Activated B cell treated with CpG ODN at 0.5 μM for 24 hours (primary cell): ENCODE measurements around the gene SDC1. TPM values are rescaled to one million over a fixed set of nuclear protein-coding genes. Genes with fewer than 3 reads are reported as not detected.
"Not testable (repeated sequence)": the region's sequence is repeated elsewhere in the genome, so short reads cannot be mapped to it uniquely, and the experiment has no call there.

Source experiments
- ATAC-seq: fragments of 200-7000 bp; cut with Tn5 transposase; one replicate; pipeline ENCODE4 v1.10.0; 2021; ENCODE audit warnings: low read depth, mild to moderate bottlenecking, moderate library complexity
- CTCF ChIA-PET: fragments of 350-600 bp; sonication (Branson Sonifier 250); formaldehyde crosslinking; loops from one replicate; lab custom pipeline; 2021; ENCODE audit warnings: antibody characterized with exemption; lab: Charles Lee
- POLR2A ChIA-PET: fragments of 350-600 bp; sonication (Branson Sonifier 250); formaldehyde crosslinking; loops from one replicate; lab custom pipeline; 2021; ENCODE audit warnings: antibody characterized with exemption; lab: Charles Lee
- DNase-seq: peaks from one replicate; pipeline ENCODE4 v3.0.0; 2022
- H3K27ac Mint-ChIP-seq: one replicate; pipeline ENCODE4 v1.8.0; 2020; ENCODE audit warnings: mixed read lengths
- H3K27me3 Mint-ChIP-seq: one replicate; pipeline ENCODE4 v1.8.0; 2021; ENCODE audit warnings: mixed read lengths
- H3K36me3 Mint-ChIP-seq: one replicate; pipeline ENCODE4 v1.8.0; 2021; ENCODE audit warnings: low read depth, mixed read lengths
- H3K4me1 Mint-ChIP-seq: one replicate; pipeline ENCODE4 v1.8.0; 2021; ENCODE audit warnings: mixed read lengths
- H3K4me3 Mint-ChIP-seq: one replicate; pipeline ENCODE4 v1.8.0; 2020; ENCODE audit warnings: mild to moderate bottlenecking, mixed read lengths
- H3K9me3 Mint-ChIP-seq: one replicate; pipeline ENCODE4 v1.8.0; 2020; ENCODE audit warnings: mixed read lengths
- CTCF ChIP-seq: fragments of 200-600 bp; IDR thresholded peaks from one replicate; pipeline ENCODE4 v1.8.0; 2022; ENCODE audit warnings: antibody characterized with exemption, mild to moderate bottlenecking
- intact Hi-C: fragments of 100-400 bp; cut with micrococcal nuclease; formaldehyde crosslinking; loops from one replicate; pipeline ENCODE4 v1.15.1; 2024
- total RNA-seq: library from RNA; stranded (reverse); gene quantifications from 2 replicates; pipeline ENCODE4 v1.2.3, GENCODE V29; 2022

The SDC1 gene
- total RNA-seq, 1 donor from 2014 or later: not detected

- no peak overlapping the region for H3K4me3 Mint-ChIP-seq
- TF ChIP-seq CTCF: no peak
- ChIA-PET POLR2A (no interaction called here), CTCF (no interaction called here)
- H3K27ac Mint-ChIP-seq: no peak overlapping the region
- peaks cover 69% of the 10 kb centered on the region for H3K36me3 Mint-ChIP-seq
- no peak for DNase-seq
- ATAC-seq: no peak
- H3K27me3 Mint-ChIP-seq: no peaks in the 10 kb centered on the region
- H3K4me1 Mint-ChIP-seq: no peaks in the 10 kb centered on the region
- intact Hi-C loops: no loop called here
- H3K9me3 Mint-ChIP-seq: no peaks in the 10 kb centered on the region
Observed at GRCh38 chr2:20257411-20257810, 32.5 kb upstream of the SDC1 start.

GRCh38 chr2:20254731-20255130 is 29.8 kb upstream of the SDC1 start:
- H3K4me3 Mint-ChIP-seq: no peak overlapping the region
- POLR2A ChIA-PET: no interaction called here
- CTCF ChIA-PET: no interaction called here
- peaks cover 77% of the 10 kb centered on the region for H3K36me3 Mint-ChIP-seq
- no peaks in the 10 kb centered on the region for H3K27me3 Mint-ChIP-seq
- ATAC-seq (no peak), DNase-seq (no peak)
- TF ChIP-seq CTCF: no peak
- no peaks in the 10 kb centered on the region for H3K9me3 Mint-ChIP-seq
- intact Hi-C loops: no loop called here
- no peaks in the 10 kb centered on the region for H3K4me1 Mint-ChIP-seq
- no peak overlapping the region for H3K27ac Mint-ChIP-seq

GRCh38 chr2:20250436-20250835 is 25.5 kb upstream of the SDC1 start:
- Mint-ChIP-seq H3K9me3 (no peaks in the 10 kb centered on the region), H3K27me3 (no peaks in the 10 kb centered on the region), H3K4me3 (no peak overlapping the region), H3K36me3 (peaks cover 83% of the 10 kb centered on the region), H3K4me1 (no peaks in the 10 kb centered on the region), H3K27ac (no peak overlapping the region)
- DNase-seq (no peak), ATAC-seq (no peak)
- CTCF ChIA-PET: no interaction called here
- POLR2A ChIA-PET: no interaction called here
- TF ChIP-seq CTCF: no peak
- intact Hi-C loops: no loop called here

- H3K4me3 Mint-ChIP-seq: no peak overlapping the region
- H3K4me1 Mint-ChIP-seq: no peaks in the 10 kb centered on the region
- no peaks in the 10 kb centered on the region for H3K9me3 Mint-ChIP-seq
- peaks cover 71% of the 10 kb centered on the region for H3K36me3 Mint-ChIP-seq
- TF ChIP-seq CTCF: no peak
- intact Hi-C loops: no loop called here
- H3K27ac Mint-ChIP-seq: peak overlapping the region; percentile 30
- ATAC-seq (no peak), DNase-seq (no peak)
- ChIA-PET CTCF (no interaction called here), POLR2A (no interaction called here)
- H3K27me3 Mint-ChIP-seq: no peaks in the 10 kb centered on the region
Observed at GRCh38 chr2:20249170-20249569, 24.2 kb upstream of the SDC1 start.

- peaks cover under 1% of the 10 kb centered on the region for H3K4me1 Mint-ChIP-seq
- H3K27me3 Mint-ChIP-seq: no peaks in the 10 kb centered on the region
- intact Hi-C loops: no loop called here
- peaks cover 52% of the 10 kb centered on the region for H3K36me3 Mint-ChIP-seq
- ATAC-seq (no peak), DNase-seq (no peak)
- H3K4me3 Mint-ChIP-seq: no peak overlapping the region
- ChIA-PET POLR2A (no interaction called here), CTCF (interaction anchor here (0.5 kb wide), 1 partner anchor 18 kb away, joined by 5 read pairs; no protein-coding TSS in a partner anchor)
- no peak for TF ChIP-seq CTCF
- no peak overlapping the region for H3K27ac Mint-ChIP-seq
- no peaks in the 10 kb centered on the region for H3K9me3 Mint-ChIP-seq
Observed at GRCh38 chr2:20247084-20247483, 22.2 kb upstream of the SDC1 start.

GRCh38 chr2:20243637-20244036 is 18.7 kb upstream of the SDC1 start:
- CTCF ChIA-PET: not testable (repeated sequence)

More at GRCh38 chr2:20243637-20244036, 18.7 kb upstream of the SDC1 start:
- POLR2A ChIA-PET, ATAC-seq, intact Hi-C loops, H3K9me3 Mint-ChIP-seq, H3K4me1 Mint-ChIP-seq, H3K27ac Mint-ChIP-seq, H3K4me3 Mint-ChIP-seq, H3K27me3 Mint-ChIP-seq, DNase-seq: not testable (repeated sequence)
- peaks cover 21% of the 10 kb centered on the region for H3K36me3 Mint-ChIP-seq
